ENCODE measurements around the gene DSCAM. TPM values are rescaled to one million over a fixed set of nuclear protein-coding genes. Genes with fewer than 3 reads are reported as not detected.

Gene DSCAM
- total RNA-seq, 4 donors from 2014 or later, result 0.04 to 0.06 TPM; not detected in 2

DNA sequence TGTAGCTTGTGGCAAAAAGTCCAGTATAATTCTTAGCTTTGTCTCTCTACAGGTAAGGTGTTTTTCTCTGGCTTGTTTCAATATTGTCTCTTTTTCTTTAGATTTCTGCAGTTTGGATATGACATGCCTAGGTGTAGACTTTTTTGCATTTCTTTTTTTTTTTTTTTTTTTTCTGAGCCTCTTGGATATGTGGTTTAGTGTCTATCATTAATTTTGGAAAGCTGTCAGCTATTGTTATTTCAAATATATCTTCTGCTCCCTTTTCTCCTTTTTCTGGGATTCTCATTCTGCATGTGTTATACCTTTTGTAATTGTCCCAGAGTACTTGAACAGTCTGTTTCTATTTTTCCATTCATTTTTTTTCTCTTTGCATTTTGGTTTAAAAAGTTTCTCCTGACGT lies 243.2 kb downstream of the DSCAM start:
- Histone ChIP-seq H3K27me3 (no peaks in the 10 kb centered on the region), H3K4me1 (no peaks in the 10 kb centered on the region), H3K9me3 (peaks cover 0 to 6% (median 0%) of the 10 kb centered on the region in 3 donors), H3K36me3 (no peaks in the 10 kb centered on the region), H3K4me3 (no peak overlapping the region), H3K27ac (no peak overlapping the region)
- WGBS, 2 donors, result 39 to 55% methylated on average over 1 of the region's 1 CpG
- no peak for DNase-seq
- TF ChIP-seq, protein P1, sequence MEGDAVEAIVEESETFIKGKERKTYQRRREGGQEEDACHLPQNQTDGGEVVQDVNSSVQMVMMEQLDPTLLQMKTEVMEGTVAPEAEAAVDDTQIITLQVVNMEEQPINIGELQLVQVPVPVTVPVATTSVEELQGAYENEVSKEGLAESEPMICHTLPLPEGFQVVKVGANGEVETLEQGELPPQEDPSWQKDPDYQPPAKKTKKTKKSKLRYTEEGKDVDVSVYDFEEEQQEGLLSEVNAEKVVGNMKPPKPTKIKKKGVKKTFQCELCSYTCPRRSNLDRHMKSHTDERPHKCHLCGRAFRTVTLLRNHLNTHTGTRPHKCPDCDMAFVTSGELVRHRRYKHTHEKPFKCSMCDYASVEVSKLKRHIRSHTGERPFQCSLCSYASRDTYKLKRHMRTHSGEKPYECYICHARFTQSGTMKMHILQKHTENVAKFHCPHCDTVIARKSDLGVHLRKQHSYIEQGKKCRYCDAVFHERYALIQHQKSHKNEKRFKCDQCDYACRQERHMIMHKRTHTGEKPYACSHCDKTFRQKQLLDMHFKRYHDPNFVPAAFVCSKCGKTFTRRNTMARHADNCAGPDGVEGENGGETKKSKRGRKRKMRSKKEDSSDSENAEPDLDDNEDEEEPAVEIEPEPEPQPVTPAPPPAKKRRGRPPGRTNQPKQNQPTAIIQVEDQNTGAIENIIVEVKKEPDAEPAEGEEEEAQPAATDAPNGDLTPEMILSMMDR (IDR thresholded peaks at IDR 0.05), result no peak
- no peak for TF ChIP-seq POLR2A (IDR thresholded peaks at IDR 0.05)
- intact Hi-C loops (cut with DNase I), result no loop called here

- 79 to 94% methylated on average over 4 of the region's 4 CpGs for WGBS, 2 donors
- Histone ChIP-seq H3K9me3 (no peaks in the 10 kb centered on the region), H3K4me1 (no peaks in the 10 kb centered on the region), H3K4me3 (no peak overlapping the region), H3K36me3 (no peaks in the 10 kb centered on the region), H3K27me3 (no peaks in the 10 kb centered on the region), H3K27ac (no peak overlapping the region)
- DNase-seq, result no peak
- intact Hi-C loops (cut with DNase I), result no loop called here
- TF ChIP-seq POLR2A (IDR thresholded peaks at IDR 0.05), result no peak
- TF ChIP-seq, protein P1 (IDR thresholded peaks at IDR 0.05), result no peak
Measured at GRCh38 chr21:40602080-40602479, 244.9 kb downstream of the DSCAM start.

GRCh38 chr21:40595806-40596205 lies 251.2 kb downstream of the DSCAM start:
- Histone ChIP-seq H3K4me1 (no peaks in the 10 kb centered on the region), H3K9me3 (no peaks in the 10 kb centered on the region), H3K27me3 (no peaks in the 10 kb centered on the region), H3K36me3 (no peaks in the 10 kb centered on the region), H3K4me3 (no peak overlapping the region), H3K27ac (no peak overlapping the region)
- DNase-seq, result no peak
- TF ChIP-seq, protein P1 (IDR thresholded peaks at IDR 0.05), result no peak
- TF ChIP-seq POLR2A (IDR thresholded peaks at IDR 0.05), result no peak
- intact Hi-C loops (cut with DNase I), result no loop called here
- WGBS, 2 donors, result 80% methylated on average over 7 of the region's 8 CpGs

GRCh38 chr21:40587736-40588346 lies 259.1 kb downstream of the DSCAM start:
- H3K4me1 ChIP-seq, result no peaks in the 10 kb centered on the region
- no peaks in the 10 kb centered on the region for H3K27me3 ChIP-seq
- H3K27ac ChIP-seq, result no peak overlapping the region
- WGBS, 2 donors, result 56 to 61% methylated on average over 3 of the region's 3 CpGs
- no peaks in the 10 kb centered on the region for H3K36me3 ChIP-seq
- DNase-seq, result no peak
- H3K4me3 ChIP-seq, result no peak overlapping the region
- intact Hi-C loops (cut with DNase I), result no loop called here
- H3K9me3 ChIP-seq, result no peaks in the 10 kb centered on the region
- no peak for TF ChIP-seq POLR2A (IDR thresholded peaks at IDR 0.05)
- TF ChIP-seq, protein P1 (IDR thresholded peaks at IDR 0.05), result no peak

GRCh38 chr21:40586575-40586974 lies 260.4 kb downstream of the DSCAM start:
- DNase-seq, result no peak
- 91 to 92% methylated on average over 2 of the region's 2 CpGs for WGBS, 2 donors
- no peak for TF ChIP-seq POLR2A (IDR thresholded peaks at IDR 0.05)
- TF ChIP-seq, protein P1 (IDR thresholded peaks at IDR 0.05), result no peak
- Histone ChIP-seq H3K4me3 (no peak overlapping the region), H3K27ac (no peak overlapping the region), H3K9me3 (no peaks in the 10 kb centered on the region), H3K36me3 (no peaks in the 10 kb centered on the region), H3K4me1 (no peaks in the 10 kb centered on the region), H3K27me3 (no peaks in the 10 kb centered on the region)
- intact Hi-C loops (cut with DNase I), result no loop called here
